ENCODE results near the gene GCLC. TPM values are rescaled to one million over a fixed set of nuclear protein-coding genes. Genes with fewer than 3 reads are reported as not detected.
A peak's percentile ranks its signal among the peaks of the same experiment; 100 is the strongest.
"Not testable (repeated sequence)": the region's sequence is repeated elsewhere in the genome, so short reads cannot be mapped to it uniquely, and the experiment has no call there.

GCLC gene
- polyA plus RNA-seq, 5 donors = 24.7 to 42.3 (median 39.8) TPM

DNA sequence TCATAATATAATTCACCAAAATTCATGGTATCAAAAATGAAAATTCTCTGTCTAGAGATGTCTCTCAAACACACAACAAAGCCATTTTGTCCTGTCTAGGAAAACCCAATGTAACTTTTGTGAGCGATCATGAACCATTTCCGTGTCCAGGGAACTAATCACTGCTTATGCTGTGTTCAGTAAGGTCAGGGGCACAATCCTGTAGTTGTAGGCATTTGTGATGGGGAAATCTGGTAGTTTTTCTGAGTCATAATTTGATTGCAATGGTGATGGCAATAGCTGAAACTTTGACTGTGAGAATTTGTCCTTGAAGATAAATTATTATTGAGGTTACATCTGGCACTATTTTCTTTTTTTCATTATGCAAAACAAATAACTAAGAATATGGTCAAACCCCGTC lies 21.0 kb upstream of the GCLC start:
- DNase-seq = no peak

DNA sequence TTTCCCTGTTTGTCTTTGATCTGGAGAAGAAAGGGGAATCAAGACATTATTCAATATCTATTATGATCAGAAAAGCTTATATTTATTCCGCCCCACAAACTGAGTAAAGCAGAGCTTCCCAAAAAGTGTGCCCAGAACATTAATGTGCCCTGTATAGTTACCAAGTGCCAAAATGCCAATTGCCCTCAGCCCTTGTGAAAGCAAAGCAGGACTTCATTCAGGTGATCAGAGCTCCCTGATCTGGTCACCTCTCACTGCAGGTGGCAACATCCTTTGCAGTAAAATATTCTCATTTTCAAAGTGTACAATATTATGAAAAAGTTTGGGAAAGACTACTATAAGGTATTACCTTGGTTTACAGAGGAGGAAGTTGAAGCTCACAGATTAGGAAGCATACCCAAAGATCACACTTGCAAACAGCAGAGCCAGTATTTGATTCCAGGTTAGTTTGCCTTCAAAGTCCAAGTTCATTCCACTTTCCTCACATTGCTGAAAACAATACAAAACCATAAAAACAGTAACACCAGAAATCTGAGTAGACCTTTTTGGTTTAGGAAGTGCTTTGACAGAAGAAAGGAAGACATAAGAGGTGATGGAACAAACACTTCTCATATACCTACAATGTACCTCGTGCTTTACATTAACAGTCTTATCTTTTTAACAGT lies 19.6 kb upstream of the GCLC start:
- no peak for DNase-seq

GRCh38 chr6:53556986-53557715 lies 12.2 kb upstream of the GCLC start:
- DNase-seq = no peak

GRCh38 chr6:53553600-53553999 lies 8.7 kb upstream of the GCLC start:
- DNase-seq = not testable (repeated sequence)

DNA sequence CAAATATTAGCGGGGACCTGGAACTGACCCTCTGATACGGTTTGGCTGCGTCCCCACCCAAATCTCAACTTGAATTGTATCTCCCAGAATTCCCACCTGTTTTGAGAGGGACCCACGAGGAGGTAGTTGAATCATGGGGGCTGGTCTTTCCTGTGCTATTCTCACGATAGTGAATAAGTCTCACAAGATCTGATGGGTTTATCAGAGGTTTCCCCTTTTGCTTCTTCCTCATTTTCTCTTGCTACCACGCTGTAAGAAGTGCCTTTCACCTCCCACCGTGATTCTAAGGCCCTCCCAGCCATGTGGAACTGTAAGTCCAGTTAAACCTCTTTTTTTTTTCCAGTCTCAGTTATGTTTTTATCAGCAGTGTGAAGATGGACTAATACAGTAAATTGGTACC lies 6.8 kb upstream of the GCLC start:
- DNase-seq = not testable (repeated sequence)

GRCh38 chr6:53547811-53548496 lies 3.1 kb upstream of the GCLC start:
- DNase-seq = peak; percentile 96

- DNase-seq = no peak
Observed at GRCh38 chr6:53547166-53547810, 2.4 kb upstream of the GCLC start.

DNA sequence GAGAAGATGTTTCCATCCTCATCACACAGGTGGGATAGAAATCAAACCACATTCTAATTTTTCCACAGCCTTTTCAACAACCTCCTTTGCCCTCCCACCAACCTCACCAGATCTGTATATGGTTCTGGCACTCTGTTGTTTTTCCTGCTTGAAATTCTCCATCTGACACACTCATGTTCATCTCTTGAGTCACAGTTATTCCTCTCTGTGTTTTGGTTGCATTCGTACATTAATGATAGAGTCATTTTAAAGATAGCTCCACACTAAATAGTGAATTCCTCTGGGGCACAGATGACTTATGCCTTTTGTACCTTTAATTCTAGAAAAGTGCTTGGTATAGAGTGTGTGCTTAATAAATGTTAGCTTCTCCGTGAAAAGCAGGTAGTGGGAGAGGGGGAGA lies 1.4 kb upstream of the GCLC start:
- DNase-seq = no peak

DNA sequence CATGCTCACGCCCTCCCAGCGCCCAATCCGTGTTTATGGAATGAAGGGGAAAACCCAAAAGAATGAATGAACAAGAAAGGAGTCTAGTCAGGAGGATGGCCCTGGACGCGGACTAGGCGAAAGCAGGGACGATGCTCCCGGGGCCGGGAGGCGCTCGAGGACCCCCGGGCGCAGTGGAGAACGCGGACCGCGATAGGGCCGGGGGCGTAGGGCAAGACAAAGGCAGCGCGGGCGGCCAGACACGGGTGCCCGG lies 758 bp downstream of the GCLC start:
- DNase-seq = peak; percentile 14 to 17

DNA sequence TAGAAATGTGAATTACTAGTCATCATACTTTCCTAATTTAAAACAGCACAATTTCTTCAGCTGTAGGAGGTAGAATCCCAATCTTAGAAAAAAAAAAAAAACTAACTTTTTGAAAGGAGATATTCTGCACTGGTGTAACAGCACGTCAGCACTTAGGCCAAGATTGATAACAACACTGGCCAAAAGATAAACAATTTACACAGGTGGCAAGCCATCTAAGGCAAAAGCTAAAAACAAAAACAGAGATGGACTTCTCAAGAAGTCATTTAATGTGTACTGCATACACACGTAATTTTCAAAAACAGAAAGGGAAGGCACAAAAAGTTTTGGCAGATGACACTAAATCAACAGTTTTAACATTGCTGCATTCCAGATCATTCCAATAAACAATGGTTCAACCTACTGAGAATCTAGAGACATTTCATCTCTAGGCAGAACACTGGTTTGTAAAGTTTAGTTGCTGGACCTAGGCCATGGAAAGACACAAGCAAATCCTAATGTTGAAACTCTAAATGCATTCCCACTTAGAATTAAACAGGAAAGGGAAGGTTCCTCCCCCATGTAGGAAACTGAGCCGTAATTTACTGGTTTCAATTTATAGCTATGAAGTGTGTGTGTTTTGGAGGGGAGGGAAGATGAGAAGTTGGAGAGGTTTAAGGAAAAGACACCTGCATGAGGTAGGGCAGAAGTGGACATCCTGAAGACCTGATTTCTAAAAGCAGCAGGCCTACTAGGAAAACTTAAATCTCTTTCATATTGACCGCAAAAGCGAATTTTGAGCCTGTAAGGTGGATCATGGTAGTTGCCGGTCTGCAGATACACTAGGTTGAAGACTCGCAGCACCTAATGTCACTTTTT lies 1.3 kb downstream of the GCLC start:
- peak in 1 of 2 donors; percentile 29 for DNase-seq

GRCh38 chr6:53541900-53542299 lies 3.0 kb downstream of the GCLC start:
- no peak for DNase-seq

DNA sequence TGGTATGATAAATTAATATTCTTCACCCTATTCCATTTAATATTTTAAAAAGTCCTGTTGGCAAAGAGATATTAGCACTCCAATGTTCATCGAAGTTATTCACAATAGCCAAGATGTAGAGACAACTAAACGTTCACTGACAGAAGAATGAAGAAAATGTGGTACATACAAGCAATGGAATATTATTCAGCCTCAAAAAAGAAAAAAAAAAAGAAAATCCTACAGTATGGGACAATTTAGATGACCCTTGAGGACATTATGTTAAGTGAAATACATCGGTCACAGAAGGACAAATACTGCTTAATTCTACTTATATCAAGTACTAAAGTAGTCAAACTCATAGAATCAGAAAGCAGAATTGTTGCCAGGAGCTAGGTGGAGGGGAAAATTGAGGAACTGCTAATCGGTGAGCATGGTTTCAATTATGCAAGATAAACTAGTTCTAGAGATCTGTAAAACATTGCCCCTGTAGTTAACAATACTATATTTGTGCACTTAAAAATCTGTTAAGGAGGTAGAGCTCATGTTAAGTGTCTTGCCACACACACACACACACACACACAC lies 4.7 kb downstream of the GCLC start:
- no peak for DNase-seq

GRCh38 chr6:53539561-53539960 lies 5.3 kb downstream of the GCLC start:
- no peak for DNase-seq

DNA sequence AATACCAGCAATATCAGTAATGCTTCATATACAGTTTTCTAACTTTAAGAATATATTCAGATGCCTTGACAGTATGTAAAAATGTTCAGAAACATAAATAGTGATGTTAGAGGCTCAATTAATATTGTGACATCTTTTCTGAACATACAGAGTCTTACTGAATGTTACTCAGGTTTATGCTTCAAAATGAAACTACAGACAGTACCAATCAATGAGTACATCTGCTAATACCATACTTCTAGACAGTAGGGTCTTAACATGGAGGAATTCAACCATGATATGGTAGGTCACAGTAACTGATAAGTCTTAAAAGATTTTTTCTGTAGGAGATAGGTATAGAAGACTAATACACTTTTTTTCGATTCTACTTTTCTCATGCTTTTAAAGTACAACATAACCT lies 8.3 kb downstream of the GCLC start:
- no peak for DNase-seq

DNA sequence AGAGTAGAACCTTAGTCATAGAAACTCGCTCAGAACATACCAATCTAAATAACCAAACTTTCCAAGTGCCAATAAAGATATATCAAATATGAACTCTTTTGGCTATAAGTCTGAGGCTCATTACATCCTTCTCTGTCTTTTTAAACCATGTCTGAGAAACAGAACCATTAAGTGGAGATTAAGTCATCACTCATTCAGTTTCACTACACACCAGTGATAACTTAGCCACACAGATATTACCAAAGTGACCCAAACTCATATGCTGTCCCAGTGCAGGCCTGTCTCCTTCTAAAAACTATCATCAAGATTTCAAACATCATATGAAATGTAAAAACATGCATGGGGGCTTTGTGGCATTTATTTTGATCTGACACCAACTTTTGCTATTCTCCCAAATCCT lies 12.0 kb downstream of the GCLC start:
- DNase-seq = no peak

DNA sequence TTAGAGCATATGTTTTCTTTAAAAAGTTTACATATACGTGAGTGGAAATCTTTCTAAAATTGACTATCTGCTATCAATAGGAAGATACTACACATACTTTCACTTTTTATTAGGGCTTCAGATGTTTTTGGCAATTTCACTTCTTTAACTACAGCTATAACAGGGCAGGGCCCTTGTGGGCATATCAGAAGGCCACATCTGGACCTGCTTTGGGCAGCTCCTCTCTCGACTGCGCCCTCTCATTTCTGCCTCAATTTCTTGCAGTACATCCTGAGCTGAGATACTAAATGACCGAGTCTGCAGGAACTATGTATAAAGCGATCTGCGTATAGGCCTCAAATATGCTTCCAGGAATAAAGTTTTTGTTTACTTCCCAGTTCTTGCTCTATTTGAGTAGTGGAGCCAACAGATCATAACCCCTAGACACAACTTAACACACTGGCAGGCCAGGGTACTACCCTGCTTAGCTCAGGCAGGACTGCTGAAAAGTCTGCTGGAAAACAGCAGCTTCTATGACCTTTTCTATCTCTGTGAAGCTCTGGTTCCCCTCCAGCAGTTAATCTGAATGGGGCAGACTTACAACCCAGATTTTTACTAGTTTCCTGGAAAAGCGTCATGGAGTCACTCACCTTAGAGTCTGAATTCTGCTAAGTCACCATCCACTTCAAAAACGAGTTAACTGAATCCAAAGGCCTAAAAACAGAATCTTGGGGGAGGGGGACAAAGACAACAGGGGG lies 12.7 kb downstream of the GCLC start:
- no peak for DNase-seq

DNA sequence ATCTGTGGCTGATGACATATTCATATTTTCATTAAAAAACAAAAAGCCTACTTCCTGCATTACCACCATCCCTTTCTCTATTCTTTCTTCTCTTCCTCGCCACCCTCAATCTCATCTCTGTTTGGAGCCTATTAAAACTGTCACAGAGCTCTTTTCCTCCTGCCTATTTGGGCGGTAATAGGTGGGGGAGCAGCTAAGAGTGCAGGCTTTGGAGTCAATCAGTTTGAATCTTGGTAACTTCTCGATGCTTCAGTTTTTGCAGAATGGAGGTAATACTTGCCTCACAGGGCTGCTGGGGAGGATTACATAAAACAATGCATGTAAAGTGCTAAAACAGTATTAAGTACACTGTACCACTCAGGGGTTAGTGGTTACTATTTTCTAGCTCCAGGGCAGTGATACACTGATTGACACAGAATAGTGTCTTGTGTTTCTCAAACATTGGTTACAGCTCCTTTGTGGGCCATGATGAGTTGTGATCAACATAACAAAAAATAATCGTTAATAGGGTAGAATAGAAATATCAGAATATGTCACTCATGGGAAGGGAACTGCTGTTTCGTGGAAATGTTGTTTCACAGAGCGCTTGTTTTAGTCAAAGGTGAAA lies 14.0 kb downstream of the GCLC start:
- no peak for DNase-seq

GRCh38 chr6:53530346-53530745 lies 14.6 kb downstream of the GCLC start:
- DNase-seq = no peak

- DNase-seq = no peak
Observed at GRCh38 chr6:53529324-53530036, 15.4 kb downstream of the GCLC start.

- DNase-seq = no peak
Observed at GRCh38 chr6:53528107-53528506, 16.8 kb downstream of the GCLC start.
